ENCODE measurements around the gene POLE.
"Not testable (repeated sequence)": the region's sequence is repeated elsewhere in the genome, so short reads cannot be mapped to it uniquely, and the experiment has no call there.

GRCh38 chr12:132599502-132599901, 87.6 kb downstream of the POLE start:
- not testable (repeated sequence) for TF ChIP-seq CTCF (conservative IDR thresholded peaks at IDR 0.05); EZH2 (IDR thresholded peaks at IDR 0.05; ENCODE audit: low read depth)
